ENCODE data around the gene GREM2.

Gene GREM2

GRCh38 chr1:240582953-240583352 is 29.0 kb downstream of the GREM2 start:
- Histone ChIP-seq H3K9me3 (ENCODE audit: insufficient read depth, low read length) (no peaks in the 10 kb centered on the region), H3K4me1 (ENCODE audit: insufficient read depth, insufficient read length) (no peaks in the 10 kb centered on the region), H3K27me3 (ENCODE audit: insufficient read depth, insufficient read length) (no peaks in the 10 kb centered on the region), H3K9ac (ENCODE audit: insufficient read length, low read depth) (no peak overlapping the region), H3K36me3 (ENCODE audit: insufficient read depth, insufficient read length, low read length) (no peaks in the 10 kb centered on the region), H3K4me3 (ENCODE audit: insufficient read length, low read depth) (no peak overlapping the region)
- TF ChIP-seq SUZ12 (IDR thresholded peaks at IDR 0.05; ENCODE audit: extremely low read depth, insufficient read depth, insufficient read length) (no peak), YY1 (IDR thresholded peaks at IDR 0.05; ENCODE audit: insufficient read depth, insufficient read length) (no peak), ZNF274 (IDR thresholded peaks at IDR 0.05; ENCODE audit: low read depth, low read length) (no peak)
- no peak for DNase-seq (ENCODE audit: low read depth, low spot score)

- no peaks in the 10 kb centered on the region for H3K36me3 ChIP-seq (ENCODE audit: insufficient read depth, insufficient read length, low read length)
- no peaks in the 10 kb centered on the region for H3K27me3 ChIP-seq (ENCODE audit: insufficient read depth, insufficient read length)
- H3K4me3 ChIP-seq (ENCODE audit: insufficient read length, low read depth) = no peak overlapping the region
- no peaks in the 10 kb centered on the region for H3K9me3 ChIP-seq (ENCODE audit: insufficient read depth, low read length)
- no peak overlapping the region for H3K9ac ChIP-seq (ENCODE audit: insufficient read length, low read depth)
- DNase-seq (ENCODE audit: low read depth, low spot score) = no peak
- no peak for TF ChIP-seq SUZ12 (IDR thresholded peaks at IDR 0.05; ENCODE audit: extremely low read depth, insufficient read depth, insufficient read length)
- no peak for TF ChIP-seq YY1 (IDR thresholded peaks at IDR 0.05; ENCODE audit: insufficient read depth, insufficient read length)
- TF ChIP-seq ZNF274 (IDR thresholded peaks at IDR 0.05; ENCODE audit: low read depth, low read length) = no peak
- no peaks in the 10 kb centered on the region for H3K4me1 ChIP-seq (ENCODE audit: insufficient read depth, insufficient read length)
These were observed 32.4 kb downstream of the GREM2 start for GRCh38 chr1:240579511-240579910.

- Histone ChIP-seq H3K9ac (ENCODE audit: insufficient read length, low read depth) (no peak overlapping the region), H3K4me1 (ENCODE audit: insufficient read depth, insufficient read length) (no peaks in the 10 kb centered on the region), H3K36me3 (ENCODE audit: insufficient read depth, insufficient read length, low read length) (no peaks in the 10 kb centered on the region), H3K27me3 (ENCODE audit: insufficient read depth, insufficient read length) (no peaks in the 10 kb centered on the region), H3K9me3 (ENCODE audit: insufficient read depth, low read length) (no peaks in the 10 kb centered on the region), H3K4me3 (ENCODE audit: insufficient read length, low read depth) (no peak overlapping the region)
- TF ChIP-seq ZNF274 (IDR thresholded peaks at IDR 0.05; ENCODE audit: low read depth, low read length) = no peak
- TF ChIP-seq SUZ12 (IDR thresholded peaks at IDR 0.05; ENCODE audit: extremely low read depth, insufficient read depth, insufficient read length) = no peak
- no peak for TF ChIP-seq YY1 (IDR thresholded peaks at IDR 0.05; ENCODE audit: insufficient read depth, insufficient read length)
- no peak for DNase-seq (ENCODE audit: low read depth, low spot score)
These were observed 34.9 kb downstream of the GREM2 start for GRCh38 chr1:240577095-240577494.

- no peak for DNase-seq (ENCODE audit: low read depth, low spot score)
- Histone ChIP-seq H3K4me1 (ENCODE audit: insufficient read depth, insufficient read length) (no peaks in the 10 kb centered on the region), H3K27me3 (ENCODE audit: insufficient read depth, insufficient read length) (no peaks in the 10 kb centered on the region), H3K9me3 (ENCODE audit: insufficient read depth, low read length) (no peaks in the 10 kb centered on the region), H3K9ac (ENCODE audit: insufficient read length, low read depth) (no peak overlapping the region), H3K36me3 (ENCODE audit: insufficient read depth, insufficient read length, low read length) (no peaks in the 10 kb centered on the region), H3K4me3 (ENCODE audit: insufficient read length, low read depth) (no peak overlapping the region)
- no peak for TF ChIP-seq YY1 (IDR thresholded peaks at IDR 0.05; ENCODE audit: insufficient read depth, insufficient read length)
- no peak for TF ChIP-seq SUZ12 (IDR thresholded peaks at IDR 0.05; ENCODE audit: extremely low read depth, insufficient read depth, insufficient read length)
- TF ChIP-seq ZNF274 (IDR thresholded peaks at IDR 0.05; ENCODE audit: low read depth, low read length) = no peak
These were observed 35.8 kb downstream of the GREM2 start for GRCh38 chr1:240575981-240576662.

GRCh38 chr1:240572328-240572727 is 39.6 kb downstream of the GREM2 start:
- no peaks in the 10 kb centered on the region for H3K9me3 ChIP-seq (ENCODE audit: insufficient read depth, low read length)
- H3K27me3 ChIP-seq (ENCODE audit: insufficient read depth, insufficient read length) = no peaks in the 10 kb centered on the region
- no peak for DNase-seq (ENCODE audit: low read depth, low spot score)
- no peaks in the 10 kb centered on the region for H3K36me3 ChIP-seq (ENCODE audit: insufficient read depth, insufficient read length, low read length)
- no peak for TF ChIP-seq YY1 (IDR thresholded peaks at IDR 0.05; ENCODE audit: insufficient read depth, insufficient read length)
- no peak for TF ChIP-seq ZNF274 (IDR thresholded peaks at IDR 0.05; ENCODE audit: low read depth, low read length)
- no peak overlapping the region for H3K4me3 ChIP-seq (ENCODE audit: insufficient read length, low read depth)
- no peak overlapping the region for H3K9ac ChIP-seq (ENCODE audit: insufficient read length, low read depth)
- no peaks in the 10 kb centered on the region for H3K4me1 ChIP-seq (ENCODE audit: insufficient read depth, insufficient read length)

GRCh38 chr1:240571782-240572181 is 40.2 kb downstream of the GREM2 start:
- Histone ChIP-seq H3K4me1 (ENCODE audit: insufficient read depth, insufficient read length) (no peaks in the 10 kb centered on the region), H3K27me3 (ENCODE audit: insufficient read depth, insufficient read length) (no peaks in the 10 kb centered on the region), H3K9ac (ENCODE audit: insufficient read length, low read depth) (no peak overlapping the region), H3K4me3 (ENCODE audit: insufficient read length, low read depth) (no peak overlapping the region), H3K9me3 (ENCODE audit: insufficient read depth, low read length) (no peaks in the 10 kb centered on the region), H3K36me3 (ENCODE audit: insufficient read depth, insufficient read length, low read length) (no peaks in the 10 kb centered on the region)
- TF ChIP-seq YY1 (IDR thresholded peaks at IDR 0.05; ENCODE audit: insufficient read depth, insufficient read length) (no peak), ZNF274 (IDR thresholded peaks at IDR 0.05; ENCODE audit: low read depth, low read length) (no peak), SUZ12 (IDR thresholded peaks at IDR 0.05; ENCODE audit: extremely low read depth, insufficient read depth, insufficient read length) (no peak)
- no peak for DNase-seq (ENCODE audit: low read depth, low spot score)

GRCh38 chr1:240567066-240567465 is 44.9 kb downstream of the GREM2 start:
- no peak overlapping the region for H3K4me3 ChIP-seq (ENCODE audit: insufficient read length, low read depth)
- H3K27me3 ChIP-seq (ENCODE audit: insufficient read depth, insufficient read length) = no peaks in the 10 kb centered on the region
- no peak for DNase-seq (ENCODE audit: low read depth, low spot score)
- H3K9me3 ChIP-seq (ENCODE audit: insufficient read depth, low read length) = no peaks in the 10 kb centered on the region
- TF ChIP-seq ZNF274 (IDR thresholded peaks at IDR 0.05; ENCODE audit: low read depth, low read length) = no peak
- no peak for TF ChIP-seq YY1 (IDR thresholded peaks at IDR 0.05; ENCODE audit: insufficient read depth, insufficient read length)
- TF ChIP-seq SUZ12 (IDR thresholded peaks at IDR 0.05; ENCODE audit: extremely low read depth, insufficient read depth, insufficient read length) = no peak
- no peak overlapping the region for H3K9ac ChIP-seq (ENCODE audit: insufficient read length, low read depth)
- H3K4me1 ChIP-seq (ENCODE audit: insufficient read depth, insufficient read length) = no peaks in the 10 kb centered on the region
- H3K36me3 ChIP-seq (ENCODE audit: insufficient read depth, insufficient read length, low read length) = no peaks in the 10 kb centered on the region

Data from NT2/D1 (cell line).